K562 (cell line): ENCODE results near the gene KLHL15. TPM values are rescaled to one million over a fixed set of nuclear protein-coding genes. Genes with fewer than 3 reads are reported as not detected.

Experiments
- ARID3B ChIP-seq: fragments of 250-450 bp; sonication (Bioruptor Pico); IDR thresholded peaks from 2 replicates; pipeline ENCODE4 v1.4.0; 2020; ENCODE audit warnings: borderline replicate concordance
- ASH1L ChIP-seq: fragments of 450-650 bp; IDR thresholded peaks from 2 replicates; pipeline ENCODE4 v1.6.1; 2018; ENCODE audit warnings: borderline replicate concordance, mild to moderate bottlenecking, low read depth; ENCODE audit not compliant: partially characterized antibody
- CREB1 ChIP-seq, 2 experiments: sonication (generic) in 1 of 2; formaldehyde crosslinking in 1 of 2; IDR thresholded peaks; 2 replicates each; pipeline versions ENCODE4 v1.6.1 to v1.8.0; 2012 to 2022; ENCODE audit warnings: inconsistent platforms in 1 of 2, mild to moderate bottlenecking in 1 of 2, missing genetic modification reagents in 1 of 2, moderate library complexity in 1 of 2
- CREB3 ChIP-seq: fragments of 450-650 bp; conservative IDR thresholded peaks from 2 replicates; pipeline ENCODE4 v1.6.1; 2016; ENCODE audit warnings: missing genetic modification characterization, low read depth, mild to moderate bottlenecking, missing compliant biosample characterization, moderate library complexity
- EWSR1 ChIP-seq: fragments of 450-650 bp; IDR thresholded peaks from 2 replicates; pipeline ENCODE4 v1.6.1; 2018; ENCODE audit warnings: borderline replicate concordance, mild to moderate bottlenecking, low read depth, moderate library complexity; ENCODE audit not compliant: partially characterized antibody
- KAT8 ChIP-seq: fragments of 450-650 bp; IDR thresholded peaks from 2 replicates; pipeline ENCODE4 v1.6.1; 2016; ENCODE audit warnings: low read depth, mild to moderate bottlenecking
- MAFF ChIP-seq: IDR thresholded peaks from 2 replicates; pipeline ENCODE4 v1.6.1; 2012; ENCODE audit warnings: low read length, improper control_type of control experiment
- SMAD3 ChIP-seq: fragments of 450-650 bp; formaldehyde crosslinking; conservative IDR thresholded peaks from 2 replicates; pipeline ENCODE4 v1.4.0; 2020; ENCODE audit warnings: mild to moderate bottlenecking
- SPI1 ChIP-seq: IDR thresholded peaks from 2 replicates; pipeline ENCODE4 v1.6.1; 2011; ENCODE audit warnings: low read depth, low read length, control low read depth, borderline replicate concordance
- TCF3 ChIP-seq: sonication (generic); formaldehyde crosslinking; IDR thresholded peaks from 2 replicates; pipeline ENCODE4 v1.4.0; 2020; ENCODE audit warnings: mild to moderate bottlenecking, missing genetic modification reagents
- XRCC3 ChIP-seq: fragments of 450-650 bp; IDR thresholded peaks from 2 replicates; pipeline ENCODE4 v1.6.1; 2017; ENCODE audit warnings: mild to moderate bottlenecking, moderate library complexity
- ZBTB12 ChIP-seq: fragments of 250-450 bp; sonication (Bioruptor Pico); IDR thresholded peaks from 2 replicates; pipeline ENCODE4 v1.4.0; 2020
- ZBTB5 ChIP-seq: fragments of 450-650 bp; IDR thresholded peaks from 2 replicates; pipeline ENCODE4 v1.6.1; 2017; ENCODE audit warnings: antibody characterized with exemption
- ZC3H11A ChIP-seq: IDR thresholded peaks from 2 replicates; pipeline ENCODE4 v1.6.1; 2012; ENCODE audit warnings: low read depth, low read length, improper control_type of control experiment
- ZNF239 ChIP-seq: fragments of 250-450 bp; sonication (Bioruptor Pico); IDR thresholded peaks from 2 replicates; pipeline ENCODE4 v1.4.0; 2020; ENCODE audit warnings: mild to moderate bottlenecking
- ZNF274 ChIP-seq: IDR thresholded peaks from 2 replicates; pipeline ENCODE4 v1.6.1; 2011; ENCODE audit warnings: low read depth, mild to moderate bottlenecking, low read length, moderate library complexity, borderline replicate concordance
- ZNF57 ChIP-seq: fragments of 450-650 bp; formaldehyde crosslinking; IDR thresholded peaks from 2 replicates; pipeline ENCODE4 v1.4.0; 2020; ENCODE audit warnings: mild to moderate bottlenecking, moderate library complexity
- ZNF79 ChIP-seq: fragments of 250-450 bp; sonication (Bioruptor Pico); IDR thresholded peaks from 2 replicates; pipeline ENCODE4 v1.4.0; 2020; ENCODE audit warnings: low read depth, mild to moderate bottlenecking, moderate library complexity
- polyA plus RNA-seq, 8 experiments: library from polyadenylated mRNA; depleted of rRNA in 4 of 8; stranded (reverse) in 5 of 8; unstranded in 3 of 8; fragments of >200 nt; fragmentation: Nextera tagmentation in 2 of 8; fragmentation: Illumina TruSeq in 1 of 8; extraction: Ambion mirVana in 2 of 8; extraction: Trizol in 1 of 8; gene quantifications; 2 replicates each; pipeline versions ENCODE4 v1.2.1 to v1.2.3, GENCODE V29; 2011 to 2014; ENCODE audit warnings: inconsistent platforms in 1 of 8, missing spikeins in 1 of 8
- total RNA-seq, 7 experiments: library from RNA; depleted of rRNA in 6 of 7; stranded (reverse); fragments of >200 nt in 6 of 7; fragmentation: Illumina TruSeq in 2 of 7; extraction: Trizol in 2 of 7; gene quantifications; 2 replicates each; pipeline versions ENCODE4 v1.2.1 to v1.2.3, GENCODE V29; 2011 to 2021; ENCODE audit warnings: low replicate concordance in 1 of 7
- TF ChIP-seq, protein P1 (sequence below): fragments of 450-650 bp; IDR thresholded peaks from 2 replicates; pipeline ENCODE4 v1.6.1; 2018; ENCODE audit not compliant: partially characterized antibody

KLHL15 gene
- total and polyA plus RNA-seq, 9 of the 15 experiments (the other 6 are each of a cell fraction or from before 2014, with no cell fraction given), result 3.0 to 12.4 (median 7.6) TPM

DNA sequence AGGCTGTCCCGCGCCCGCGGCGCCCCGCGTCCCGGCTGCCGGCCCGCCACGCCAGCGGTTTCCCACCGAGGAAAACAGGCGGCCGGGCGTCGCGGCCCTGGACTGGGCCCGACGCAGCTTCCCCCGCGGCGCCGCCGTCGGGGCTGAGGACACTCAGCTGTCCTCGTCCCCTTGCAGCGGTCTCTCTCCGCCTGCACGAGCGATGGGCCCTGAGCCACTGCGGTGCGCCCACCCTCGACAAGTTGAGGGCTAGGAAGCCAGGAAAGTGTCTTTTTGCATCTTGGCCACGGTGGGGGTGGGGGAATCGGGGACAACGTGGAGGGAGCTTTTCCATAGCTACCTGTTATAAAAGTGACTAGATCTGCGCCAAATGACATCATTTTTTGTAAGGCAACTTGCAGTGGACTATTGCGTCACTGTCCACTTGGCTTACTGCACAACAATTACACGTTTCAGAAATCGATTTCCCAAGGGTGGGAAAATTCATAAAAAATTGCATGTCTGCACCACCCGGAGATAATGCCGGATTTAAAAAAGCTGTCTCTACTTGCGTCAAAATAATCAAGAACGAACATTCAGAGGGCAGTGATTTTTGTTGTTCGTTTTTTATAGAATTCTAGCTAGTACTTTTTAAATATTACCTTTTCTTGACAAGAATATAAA, 1.1 kb downstream of the KLHL15 start (continued):
- TF ChIP-seq, protein P1, sequence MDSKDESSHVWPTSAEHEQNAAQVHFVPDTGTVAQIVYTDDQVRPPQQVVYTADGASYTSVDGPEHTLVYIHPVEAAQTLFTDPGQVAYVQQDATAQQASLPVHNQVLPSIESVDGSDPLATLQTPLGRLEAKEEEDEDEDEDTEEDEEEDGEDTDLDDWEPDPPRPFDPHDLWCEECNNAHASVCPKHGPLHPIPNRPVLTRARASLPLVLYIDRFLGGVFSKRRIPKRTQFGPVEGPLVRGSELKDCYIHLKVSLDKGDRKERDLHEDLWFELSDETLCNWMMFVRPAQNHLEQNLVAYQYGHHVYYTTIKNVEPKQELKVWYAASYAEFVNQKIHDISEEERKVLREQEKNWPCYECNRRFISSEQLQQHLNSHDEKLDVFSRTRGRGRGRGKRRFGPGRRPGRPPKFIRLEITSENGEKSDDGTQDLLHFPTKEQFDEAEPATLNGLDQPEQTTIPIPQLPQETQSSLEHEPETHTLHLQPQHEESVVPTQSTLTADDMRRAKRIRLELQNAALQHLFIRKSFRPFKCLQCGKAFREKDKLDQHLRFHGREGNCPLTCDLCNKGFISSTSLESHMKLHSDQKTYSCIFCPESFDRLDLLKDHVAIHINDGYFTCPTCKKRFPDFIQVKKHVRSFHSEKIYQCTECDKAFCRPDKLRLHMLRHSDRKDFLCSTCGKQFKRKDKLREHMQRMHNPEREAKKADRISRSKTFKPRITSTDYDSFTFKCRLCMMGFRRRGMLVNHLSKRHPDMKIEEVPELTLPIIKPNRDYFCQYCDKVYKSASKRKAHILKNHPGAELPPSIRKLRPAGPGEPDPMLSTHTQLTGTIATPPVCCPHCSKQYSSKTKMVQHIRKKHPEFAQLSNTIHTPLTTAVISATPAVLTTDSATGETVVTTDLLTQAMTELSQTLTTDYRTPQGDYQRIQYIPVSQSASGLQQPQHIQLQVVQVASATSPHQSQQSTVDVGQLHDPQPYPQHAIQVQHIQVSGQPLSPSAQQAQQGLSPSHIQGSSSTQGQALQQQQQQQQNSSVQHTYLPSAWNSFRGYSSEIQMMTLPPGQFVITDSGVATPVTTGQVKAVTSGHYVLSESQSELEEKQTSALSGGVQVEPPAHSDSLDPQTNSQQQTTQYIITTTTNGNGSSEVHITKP, result no peak
- TF ChIP-seq ZNF79 (CRISPR knock-in tag) (no peak), SPI1 (no peak), MAFF (no peak), ZNF239 (no peak), ZNF274 (no peak), ARID3B (CRISPR knock-in tag) (no peak), ZC3H11A (no peak), ASH1L (no peak), KAT8 (no peak), CREB3 (tag) (no peak), ZBTB5 (no peak), CREB1 (IDR thresholded peaks at IDR 0.05) (peak; percentile 84), CREB1 (CRISPR knock-in tag; IDR thresholded peaks at IDR 0.05) (peak; percentile 66), TCF3 (CRISPR knock-in tag) (no peak), XRCC3 (no peak), EWSR1 (no peak), SMAD3 (CRISPR knock-in tag) (no peak), ZBTB12 (CRISPR knock-in tag) (no peak), ZNF57 (no peak)
